Panc1 (cell line): ENCODE measurements around the gene SLC35F2. TPM values are rescaled to one million over a fixed set of nuclear protein-coding genes. Genes with fewer than 3 reads are reported as not detected.

Source experiments
- ATAC-seq: fragments of 200-7000 bp; cut with Tn5 transposase; 2 replicates; pipeline ENCODE4 v1.9.1; 2020; ENCODE audit warnings: mild to moderate bottlenecking, moderate library complexity
- BruUV-seq: library from RNA; stranded (reverse); fragments of 400-500 nt; replicated peaks from 2 replicates; lab custom pipeline; 2021; lab: Mats Ljungman, UMichigan
- CTCF ChIA-PET: fragments of 300-600 bp; sonication (Branson Sonifier 250); formaldehyde crosslinking; loops from one replicate; lab custom pipeline; 2022; ENCODE audit warnings: antibody characterized with exemption; lab: Charles Lee
- POLR2A ChIA-PET: fragments of 300-600 bp; sonication (Branson Sonifier 250); formaldehyde crosslinking; loops from one replicate; lab custom pipeline; 2022; ENCODE audit warnings: antibody characterized with exemption; lab: Charles Lee
- DNase-seq: peaks from one replicate; pipeline ENCODE4 v3.0.0-alpha.2; 2010; ENCODE audit warnings: low read depth, low spot score
- H3K27ac ChIP-seq: 2 replicates; pipeline ENCODE4 v1.5.1; 2011; ENCODE audit warnings: mild to moderate bottlenecking, low read length, inconsistent platforms
- H3K27me3 ChIP-seq: fragments of 200-500 bp; sonication (Bioruptor generic); 2 replicates; pipeline ENCODE4 v1.6.0; 2014; ENCODE audit warnings: low read length, inconsistent platforms; ENCODE audit not compliant: control insufficient read depth, insufficient read depth
- H3K36me3 ChIP-seq: fragments of 200-500 bp; sonication (Bioruptor generic); 2 replicates; pipeline ENCODE4 v1.5.1; 2014; ENCODE audit warnings: inconsistent platforms, mild to moderate bottlenecking, low read length, moderate library complexity; ENCODE audit not compliant: control insufficient read depth, insufficient read depth
- H3K4me1 ChIP-seq: 2 replicates; pipeline ENCODE4 v1.5.1; 2011; ENCODE audit warnings: inconsistent platforms, mild to moderate bottlenecking, low read length, moderate library complexity; ENCODE audit not compliant: control insufficient read depth, insufficient read depth
- H3K4me3 ChIP-seq, 2 experiments: 2 replicates each; pipeline ENCODE4 v1.5.1; 2011 to 2012; ENCODE audit warnings: low read depth in 2 of 2, low read length in 2 of 2, mild to moderate bottlenecking in 2 of 2, inconsistent platforms in 1 of 2, moderate library complexity in 1 of 2
- H3K9me3 ChIP-seq: fragments of 200-500 bp; sonication (Bioruptor generic); 2 replicates; pipeline ENCODE4 v1.5.1; 2014; ENCODE audit warnings: low read depth, mild to moderate bottlenecking, inconsistent platforms, low read length, moderate library complexity; ENCODE audit not compliant: control insufficient read depth, insufficient read depth
- CTCF ChIP-seq: fragments of 450-650 bp; IDR thresholded peaks from 2 replicates; pipeline ENCODE4 v1.5.1; 2017; ENCODE audit warnings: mild to moderate bottlenecking
- POLR2AphosphoS5 ChIP-seq: IDR thresholded peaks from 2 replicates; pipeline ENCODE4 v1.6.1; 2012; ENCODE audit warnings: mild to moderate bottlenecking, low read depth, low read length, moderate library complexity
- REST ChIP-seq, 2 experiments: IDR thresholded peaks; 2 replicates each; pipeline ENCODE4 v1.6.1; 2011 to 2012; ENCODE audit warnings: low read depth in 2 of 2, control low read depth in 1 of 2, low read length in 1 of 2, mild to moderate bottlenecking in 1 of 2, moderate library complexity in 1 of 2; ENCODE audit not compliant: insufficient read depth in 1 of 2
- SIN3A ChIP-seq: IDR thresholded peaks from 2 replicates; pipeline ENCODE4 v1.6.1; 2012; ENCODE audit warnings: low read depth, mild to moderate bottlenecking, low read length, moderate library complexity, borderline replicate concordance; ENCODE audit not compliant: insufficient read depth
- TCF7L2 ChIP-seq: IDR thresholded peaks from 2 replicates; pipeline ENCODE4 v1.6.1; 2011; ENCODE audit warnings: mild to moderate bottlenecking, low read depth, low read length, inconsistent platforms
- in situ Hi-C: cut with HindIII; loops from 2 replicates; pipeline ENCODE4 v1.10.0; 2016; ENCODE audit warnings: low sequenced_read_pairs, low pct_unique_long_range_greater_than_20kb
- intact Hi-C: fragments of 100-400 bp; cut with micrococcal nuclease; formaldehyde crosslinking; loops from one replicate; pipeline ENCODE4 v1.10.0; 2022; ENCODE audit not compliant: unreplicated experiment
- total RNA-seq: library from RNA; stranded (reverse); gene quantifications from one replicate; pipeline ENCODE4 v1.2.1, GENCODE V29; 2021; ENCODE audit not compliant: unreplicated experiment

The SLC35F2 gene
- total RNA-seq, 1 experiment from 2014 or later = 89.4 TPM

- no TSS peak for BruUV-seq
- Histone ChIP-seq H3K27me3 (no peaks in the 10 kb centered on the region), H3K27ac (peak overlapping the region; percentile 9), H3K4me1 (peaks cover 46% of the 10 kb centered on the region), H3K36me3 (no peaks in the 10 kb centered on the region), H3K9me3 (no peaks in the 10 kb centered on the region), H3K4me3 (no peak overlapping the region)
- no peak for TF ChIP-seq CTCF
- no peak for TF ChIP-seq REST (IDR thresholded peaks at IDR 0.05; ENCODE audit: insufficient read depth in 1 of 2, low read depth in 2 of 2, low read length in 1 of 2)
- TF ChIP-seq POLR2AphosphoS5 = no peak
- no peak for TF ChIP-seq TCF7L2
- no peak for TF ChIP-seq SIN3A
- in situ Hi-C loops = no loop called here
- intact Hi-C loops = no loop called here
- POLR2A ChIA-PET = interaction anchor here (0.8 kb wide), 1 partner anchor 7 kb away, joined by 3 read pairs; no protein-coding TSS in a partner anchor
- no peak for DNase-seq
- CTCF ChIA-PET = interaction anchor here (0.6 kb wide), 1 partner anchor 64 kb away, joined by 3 read pairs; no protein-coding TSS in a partner anchor
- ATAC-seq = no peak
Observed at GRCh38 chr11:107848345-107848744, 10.2 kb downstream of the SLC35F2 start.

GRCh38 chr11:107847184-107847583 lies 11.4 kb downstream of the SLC35F2 start:
- peak overlapping the region; percentile 40 for H3K27ac ChIP-seq
- BruUV-seq = no TSS peak
- no peaks in the 10 kb centered on the region for H3K9me3 ChIP-seq
- intact Hi-C loops = no loop called here
- ATAC-seq (no peak), DNase-seq (no peak)
- H3K36me3 ChIP-seq = no peaks in the 10 kb centered on the region
- in situ Hi-C loops = no loop called here
- no peak overlapping the region for H3K4me3 ChIP-seq
- no peaks in the 10 kb centered on the region for H3K27me3 ChIP-seq
- POLR2A ChIA-PET = no interaction called here
- CTCF ChIA-PET = no interaction called here
- TF ChIP-seq TCF7L2 (no peak), CTCF (no peak), SIN3A (no peak), REST (IDR thresholded peaks at IDR 0.05; ENCODE audit: insufficient read depth in 1 of 2, low read depth in 2 of 2, low read length in 1 of 2) (no peak), POLR2AphosphoS5 (no peak)
- H3K4me1 ChIP-seq = peaks cover 55% of the 10 kb centered on the region
